Stimulated activated CD4-positive, alpha-beta T cell treated with anti-CD3 and anti-CD28 coated beads, Interleukin-1b, Interleukin-23, amount 100 ng/mL, for 48 hours (primary cell): ENCODE results near the gene MFGE8.

Experiments used
- DNase-seq: peaks from one replicate; pipeline ENCODE4 v3.0.0-alpha.2; 2020

Gene MFGE8

DNA sequence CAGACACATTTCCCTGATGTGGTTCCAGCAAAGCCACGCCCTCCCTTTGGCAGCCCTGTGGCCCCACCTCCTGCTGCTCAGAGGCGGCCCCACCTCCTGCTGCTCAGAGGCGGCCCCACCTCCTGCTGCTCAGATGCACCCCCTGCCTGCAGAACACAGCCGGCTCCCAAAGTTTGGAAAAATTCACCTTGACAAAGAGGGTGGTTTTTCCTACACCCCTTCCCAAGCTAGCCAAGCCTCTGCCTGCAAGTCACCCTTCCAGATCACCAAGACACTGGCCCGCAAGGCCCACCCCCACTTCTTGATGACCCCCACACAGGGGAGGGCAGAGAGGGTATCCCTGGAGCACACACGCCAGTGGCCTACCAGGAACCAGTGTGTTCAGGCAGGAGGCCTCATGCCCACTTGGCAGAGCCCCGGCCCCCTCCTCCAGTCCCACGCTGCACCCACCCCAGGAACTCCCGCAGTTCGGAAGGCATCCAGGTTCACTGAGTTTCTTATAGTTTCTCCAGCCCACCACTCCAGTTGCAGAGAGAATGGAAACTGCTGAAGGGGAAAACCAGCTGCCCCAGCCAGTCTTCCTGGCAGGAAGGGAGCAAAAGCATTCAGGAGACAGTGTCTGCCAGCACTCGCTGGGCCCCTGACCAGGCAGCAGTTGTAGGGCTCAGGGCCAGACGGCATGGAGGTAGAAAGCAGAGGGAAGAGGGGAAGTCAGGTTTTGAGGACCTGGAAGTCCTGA is 15.6 kb downstream of the MFGE8 start:
- peak; percentile 82 for DNase-seq

DNA sequence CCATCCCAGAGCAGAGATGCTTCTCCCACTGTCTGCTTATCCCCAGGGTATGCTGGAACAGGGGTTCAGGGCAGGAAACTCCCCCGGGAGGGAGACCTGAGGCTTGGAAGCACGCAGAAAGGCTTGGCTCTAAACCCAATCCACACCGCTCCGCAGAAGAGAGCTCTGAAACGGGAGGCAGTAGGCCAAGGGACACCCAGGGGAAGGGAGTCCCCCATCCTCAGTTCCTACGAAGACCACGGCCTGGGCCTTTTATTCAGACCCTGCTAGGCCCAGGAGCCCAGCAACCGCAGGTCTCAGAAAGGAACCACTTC is 16.1 kb downstream of the MFGE8 start:
- DNase-seq, result no peak

DNA sequence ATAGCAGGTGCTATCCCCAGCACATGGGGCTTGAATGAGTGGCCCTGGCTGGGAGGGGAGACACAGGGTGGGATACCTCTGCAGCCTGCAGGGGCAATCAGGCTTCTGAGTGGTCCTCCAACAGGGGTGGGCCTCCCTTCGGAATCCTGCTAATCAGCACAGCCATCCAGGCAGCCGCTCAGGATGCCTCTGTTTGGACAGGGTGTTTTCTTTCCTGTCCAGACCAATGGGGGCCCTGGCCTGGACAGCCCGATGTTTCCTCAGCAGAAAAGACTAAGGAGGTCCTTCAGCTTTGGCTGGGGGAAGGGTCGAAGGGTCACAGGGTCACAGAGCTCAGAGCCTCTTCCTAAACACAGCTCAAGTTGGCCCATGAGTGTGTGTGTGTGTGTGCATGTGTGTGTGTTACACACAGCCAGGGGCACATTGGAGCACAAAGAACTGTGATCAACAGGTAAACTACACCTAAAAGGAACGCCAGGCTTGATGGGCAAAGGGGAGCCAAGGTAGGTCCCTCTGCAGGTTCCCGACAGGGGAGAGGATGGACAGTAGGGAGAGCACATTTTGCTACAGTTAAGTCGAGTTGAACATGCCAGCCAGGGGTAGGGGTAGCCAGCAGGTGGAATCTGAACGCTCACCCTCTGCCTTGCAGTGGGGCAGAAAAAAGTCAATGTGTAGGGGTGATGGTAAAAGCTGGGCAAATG is 16.7 kb downstream of the MFGE8 start:
- no peak for DNase-seq

DNA sequence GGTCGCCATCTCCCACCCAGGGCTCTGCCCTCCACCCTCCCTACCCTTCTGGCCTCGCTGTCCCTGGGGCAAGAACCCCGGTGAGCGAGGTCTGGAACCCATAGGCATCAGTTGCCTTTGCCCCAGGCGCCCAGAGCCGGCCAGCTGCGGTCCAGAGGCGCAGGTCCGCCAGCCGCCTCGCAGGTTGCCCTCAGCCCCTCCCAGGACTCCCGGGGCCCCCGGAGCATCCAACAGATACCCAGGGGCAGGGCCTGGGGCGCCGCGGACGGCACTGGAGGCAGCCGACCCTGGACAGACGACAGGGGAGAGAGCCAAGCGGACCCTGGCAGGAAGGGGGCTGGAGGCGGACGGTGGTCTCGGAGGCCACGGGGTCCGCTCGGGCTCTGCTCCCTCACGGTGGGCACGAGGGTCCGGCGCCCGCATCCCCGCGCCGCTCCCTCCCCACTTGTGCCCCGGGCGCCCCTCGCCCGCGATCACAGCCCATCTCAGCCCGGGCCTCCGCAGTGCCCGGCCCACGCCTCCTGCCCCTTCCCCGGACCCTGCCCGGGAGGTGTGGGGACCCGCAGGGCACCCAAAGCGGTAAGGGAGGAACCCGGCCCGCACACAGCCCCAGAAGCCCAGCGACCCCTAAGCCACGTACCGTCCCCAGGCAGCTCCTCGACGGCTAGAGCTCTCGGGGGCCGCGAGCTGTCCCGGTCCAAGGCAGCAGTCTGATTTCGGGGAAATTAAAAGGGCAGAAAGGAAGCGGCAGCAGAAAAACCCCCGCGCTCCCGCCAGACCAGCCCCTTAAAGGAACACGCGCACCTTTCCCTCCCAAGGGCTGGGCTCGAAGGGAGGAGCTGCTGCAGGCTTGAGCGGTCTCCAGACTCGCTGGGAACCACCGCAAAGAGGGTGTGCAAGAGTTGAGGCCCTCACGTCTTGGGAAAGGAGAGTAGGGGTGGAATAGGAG is 18.1 kb downstream of the MFGE8 start, which contains the start of gene HAPLN3:
Gene HAPLN3 (minus strand): TSS at position 726 of the 949 bp plus-strand sequence. CDS start 8,246 bp downstream, outside the sequence.
- DNase-seq, result peak; percentile 68

DNA sequence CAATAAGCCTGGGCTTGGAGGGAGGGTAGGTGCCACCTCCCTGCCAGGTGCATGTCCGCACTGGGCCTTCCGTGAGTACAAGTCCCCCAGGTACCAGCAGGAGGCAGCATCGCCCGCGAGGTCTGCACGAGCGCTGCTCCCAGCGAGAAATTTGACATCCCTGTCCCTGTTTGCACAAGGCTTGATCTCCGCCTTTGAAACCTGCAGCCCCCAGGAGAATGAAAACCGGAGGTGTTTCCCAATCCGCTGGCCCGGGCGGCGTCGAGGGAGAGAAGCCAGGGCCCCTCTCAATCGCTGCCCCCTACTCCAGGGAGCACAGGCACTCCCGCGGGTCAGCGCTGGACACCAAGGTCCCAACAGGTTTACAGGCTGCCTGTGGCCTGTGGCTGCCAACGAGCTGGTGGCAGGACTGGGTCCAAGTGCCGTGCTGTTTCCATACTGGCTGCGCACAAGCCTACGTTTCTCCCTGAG is 18.8 kb downstream of the MFGE8 start:
- peak; percentile 87 for DNase-seq

DNA sequence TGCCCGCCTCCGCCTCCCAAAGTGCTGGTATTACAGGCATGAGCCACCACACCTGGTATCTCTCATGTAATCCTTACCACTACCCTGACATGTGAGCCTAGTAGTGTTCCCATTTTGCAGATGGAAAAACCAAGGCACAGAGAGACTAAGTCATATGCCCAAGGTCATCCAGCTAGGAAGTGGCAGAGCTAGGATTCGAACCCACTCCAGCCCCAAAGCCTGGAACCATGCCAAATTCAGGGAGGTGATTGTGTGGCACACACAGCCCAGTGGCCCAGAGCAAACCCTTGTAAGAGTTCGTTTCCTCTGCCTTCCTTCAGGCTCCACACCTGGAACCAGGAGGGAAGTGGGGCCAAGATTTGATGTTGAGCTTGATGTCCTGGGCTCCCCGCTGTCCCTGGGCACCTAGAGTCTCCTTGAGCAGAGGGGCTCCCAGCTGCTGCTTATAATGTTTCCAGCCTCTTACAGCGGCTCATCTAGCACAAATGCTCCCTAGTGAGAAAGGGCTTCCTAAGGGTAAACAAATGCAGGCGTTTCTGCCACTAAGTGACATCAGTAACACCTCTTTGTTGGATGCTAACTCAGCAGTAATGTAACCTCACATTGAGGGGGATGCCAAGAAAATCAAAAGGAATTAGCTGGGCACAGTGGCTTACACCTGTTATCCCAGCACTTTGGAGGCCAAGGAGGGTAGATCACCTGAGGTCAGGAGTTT is 21.5 kb downstream of the MFGE8 start:
- no peak for DNase-seq

DNA sequence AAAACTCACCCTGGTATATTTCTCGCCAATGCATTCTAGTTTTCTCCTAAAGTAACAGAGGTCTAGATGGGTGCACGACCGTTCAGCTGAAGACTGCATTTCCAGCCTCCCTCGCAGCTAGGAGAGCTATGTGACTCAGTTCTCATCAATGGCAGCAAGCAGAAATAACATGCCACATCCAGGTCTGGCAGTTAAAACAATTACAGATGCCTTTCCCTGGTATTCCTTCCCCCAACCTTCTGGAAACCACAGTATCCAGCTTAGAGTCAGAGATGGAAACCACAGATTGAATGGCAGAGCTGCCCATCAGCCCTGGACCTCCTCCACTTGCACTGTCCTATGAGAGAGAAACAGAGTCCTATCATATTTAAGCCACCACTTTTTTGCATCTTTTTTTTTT is 22.7 kb downstream of the MFGE8 start:
- no peak for DNase-seq

DNA sequence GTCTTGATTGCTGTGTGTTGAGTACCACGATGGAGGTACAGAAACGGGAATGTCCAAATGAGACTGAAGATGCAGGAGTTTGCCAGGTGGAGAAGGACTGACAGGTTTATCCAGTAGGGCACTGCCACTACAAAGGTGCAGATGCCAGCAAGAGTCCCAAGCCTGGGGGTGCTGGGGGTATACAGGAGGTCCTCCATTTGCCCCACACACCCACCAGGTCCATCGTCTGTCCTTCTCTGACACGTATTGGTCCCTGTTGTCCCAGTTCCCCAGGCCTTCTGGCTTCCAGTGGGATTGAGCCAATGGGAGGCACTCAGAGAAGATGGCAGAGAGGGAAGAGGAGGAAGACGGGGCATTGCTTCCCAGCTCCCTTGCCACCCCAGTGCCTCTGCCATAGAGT is 24.5 kb downstream of the MFGE8 start:
- no peak for DNase-seq

DNA sequence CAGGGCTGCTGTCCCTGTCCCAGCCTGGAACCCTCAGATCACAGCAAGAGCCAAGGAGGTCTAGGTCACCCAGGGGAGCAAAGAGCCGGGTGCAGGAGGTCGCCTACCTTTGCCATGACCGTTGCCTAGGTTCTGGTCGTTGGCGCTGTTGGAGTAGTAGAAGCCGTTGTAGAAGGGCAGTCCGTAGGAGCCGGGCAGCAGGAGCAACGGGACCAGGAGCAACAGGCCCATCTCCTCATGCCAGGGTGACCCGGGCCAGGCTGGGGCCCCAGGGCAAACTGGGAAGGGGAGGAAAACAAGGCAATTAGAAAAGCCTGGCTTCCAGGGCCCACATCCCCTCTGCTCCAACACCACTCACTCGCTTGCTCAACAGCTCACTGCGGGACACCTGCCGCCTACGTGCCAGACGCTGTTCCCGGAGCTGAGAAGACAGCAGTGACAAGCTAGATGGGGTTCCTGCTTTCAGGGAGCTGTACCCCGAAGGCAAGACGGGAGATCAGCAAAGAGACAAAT is 26.1 kb downstream of the MFGE8 start:
- no peak for DNase-seq

DNA sequence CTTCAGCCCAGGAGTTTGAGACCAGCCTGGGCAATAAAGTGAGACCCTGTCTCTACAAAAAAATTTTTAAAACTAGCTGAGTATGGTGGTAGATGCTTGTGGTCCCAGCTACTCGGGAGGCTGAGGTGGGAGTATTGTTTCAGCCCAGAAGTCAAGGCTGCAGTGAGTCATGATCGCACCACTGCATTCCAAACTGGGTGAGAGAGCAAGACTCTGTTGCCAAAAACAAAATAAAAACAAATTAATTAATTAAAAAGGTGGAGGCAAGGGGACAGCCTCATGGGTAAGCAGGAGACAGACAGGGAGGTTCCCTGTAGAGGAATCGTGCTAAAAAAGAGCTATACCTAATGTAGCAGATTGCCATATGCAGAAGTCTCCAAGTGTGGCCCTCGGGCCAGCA is 30.4 kb downstream of the MFGE8 start:
- no peak for DNase-seq

DNA sequence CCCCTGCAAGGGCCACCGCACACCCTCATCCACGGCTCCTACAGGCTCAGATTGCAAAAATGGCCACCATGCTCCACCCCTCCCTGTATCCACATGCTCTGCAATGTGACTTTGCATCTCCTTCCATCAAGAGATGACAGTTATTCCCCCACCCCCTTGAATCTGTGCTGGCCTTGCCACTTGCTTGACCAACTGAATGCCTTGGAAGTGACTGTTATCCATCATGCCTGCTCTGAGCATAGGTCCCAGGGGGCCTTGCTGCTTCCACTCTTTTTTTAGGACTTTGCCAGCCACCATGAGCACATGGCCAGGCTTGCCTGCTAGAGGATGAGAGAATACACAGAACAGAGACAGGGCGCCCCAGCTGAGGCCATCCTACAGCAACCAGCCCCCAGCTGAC is 31.4 kb downstream of the MFGE8 start:
- DNase-seq, result no peak

DNA sequence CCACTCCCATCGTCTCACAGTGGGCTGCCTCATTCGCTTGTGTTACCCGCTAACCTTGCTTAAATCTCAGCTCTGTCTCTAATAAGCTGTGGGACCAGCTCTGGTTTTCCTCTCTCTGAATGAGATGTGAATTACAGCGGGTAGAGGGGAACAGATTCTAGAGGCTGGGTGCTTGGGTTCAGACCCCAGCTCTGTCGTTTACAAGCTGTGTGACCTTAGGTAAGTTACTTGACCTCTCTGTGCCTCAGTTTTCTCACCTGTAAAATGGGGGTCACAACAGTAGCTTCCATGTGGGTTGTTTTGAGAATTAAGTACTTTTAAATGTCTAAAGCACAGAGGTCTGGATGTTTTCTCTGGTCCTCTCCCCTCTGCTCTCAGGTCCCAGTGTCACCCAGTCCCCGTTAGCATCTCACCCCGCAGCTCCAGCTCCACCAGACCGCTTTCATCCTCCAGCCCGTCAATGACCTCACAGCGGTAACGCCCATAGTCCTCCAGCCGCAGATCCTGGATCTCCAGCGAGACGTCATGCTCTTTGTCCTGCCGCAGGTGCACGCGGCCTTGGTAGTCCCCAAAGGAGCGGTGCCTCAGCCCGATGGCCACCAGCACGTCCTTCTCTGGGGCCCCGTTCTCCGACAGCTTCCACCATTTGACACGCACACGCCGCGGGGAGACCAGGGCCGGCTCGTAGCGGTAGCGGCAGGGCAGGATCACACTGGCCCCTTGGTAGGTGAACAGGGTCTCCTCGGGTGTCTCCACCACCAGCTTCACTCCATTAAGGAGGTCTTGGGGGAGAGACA is 32.0 kb downstream of the MFGE8 start:
- DNase-seq, result no peak

DNA sequence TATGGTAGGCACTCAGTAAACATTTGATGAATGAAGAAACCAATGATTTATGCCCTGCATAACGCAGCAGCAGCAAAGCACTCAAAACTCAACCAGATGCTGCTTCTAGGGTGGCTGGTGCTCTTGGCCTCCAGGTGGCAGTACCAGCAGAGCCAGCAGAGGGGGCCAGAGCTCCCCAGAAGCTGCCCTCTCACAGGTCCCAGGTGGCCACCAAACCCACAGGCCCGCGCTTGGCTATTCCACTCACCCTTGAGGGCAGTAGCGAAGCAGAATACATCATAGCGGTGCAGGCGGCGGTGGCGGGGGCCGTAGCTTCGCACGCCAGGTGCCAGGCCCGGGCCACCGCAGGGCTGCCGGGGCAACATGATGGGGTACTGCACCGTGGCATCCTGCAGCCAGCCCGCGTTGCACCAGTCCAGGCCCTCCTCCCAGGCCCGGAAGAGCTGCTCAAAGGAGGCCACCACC is 34.4 kb downstream of the MFGE8 start:
- peak; percentile 41 for DNase-seq

DNA sequence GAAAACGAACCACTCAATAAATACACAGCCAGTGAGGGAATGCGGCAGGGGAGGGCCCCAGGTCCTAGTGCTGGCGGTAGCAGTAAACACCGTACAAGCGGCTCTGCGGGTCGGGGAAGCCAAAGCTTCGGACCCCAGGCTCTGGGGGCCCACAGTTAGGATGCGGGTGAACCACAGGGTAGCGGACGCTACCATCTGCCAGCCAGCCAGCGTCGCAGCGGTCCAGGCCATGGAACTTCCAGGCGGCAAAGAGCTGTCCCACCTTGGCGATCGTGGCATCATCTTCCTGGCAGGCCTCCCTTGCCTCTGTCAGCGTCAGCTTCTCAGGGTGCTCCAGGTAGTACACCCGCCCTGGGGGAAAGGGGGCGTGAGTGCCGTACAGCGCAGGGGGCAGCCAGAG is 35.3 kb downstream of the MFGE8 start:
- no peak for DNase-seq

DNA sequence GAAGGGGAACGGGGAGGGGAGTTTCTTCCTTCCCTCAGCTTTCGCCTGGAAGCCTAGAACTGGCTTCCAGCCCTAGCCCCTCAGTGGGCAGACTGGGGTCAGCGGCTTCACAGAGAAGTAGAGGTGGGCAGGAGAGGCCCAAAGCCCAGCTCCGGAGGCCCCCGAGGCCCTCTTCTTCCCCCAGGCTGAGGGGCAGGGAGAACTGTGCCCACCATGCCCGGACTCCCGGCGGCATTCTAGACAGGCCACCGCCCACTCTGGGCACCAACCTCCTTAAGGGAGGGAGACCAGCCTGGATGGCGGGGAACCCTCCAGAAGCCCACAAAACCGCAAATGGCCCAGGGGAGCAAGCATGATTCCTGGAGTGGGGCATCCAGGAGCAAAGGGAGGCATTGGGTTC is 35.8 kb downstream of the MFGE8 start:
- DNase-seq, result no peak

DNA sequence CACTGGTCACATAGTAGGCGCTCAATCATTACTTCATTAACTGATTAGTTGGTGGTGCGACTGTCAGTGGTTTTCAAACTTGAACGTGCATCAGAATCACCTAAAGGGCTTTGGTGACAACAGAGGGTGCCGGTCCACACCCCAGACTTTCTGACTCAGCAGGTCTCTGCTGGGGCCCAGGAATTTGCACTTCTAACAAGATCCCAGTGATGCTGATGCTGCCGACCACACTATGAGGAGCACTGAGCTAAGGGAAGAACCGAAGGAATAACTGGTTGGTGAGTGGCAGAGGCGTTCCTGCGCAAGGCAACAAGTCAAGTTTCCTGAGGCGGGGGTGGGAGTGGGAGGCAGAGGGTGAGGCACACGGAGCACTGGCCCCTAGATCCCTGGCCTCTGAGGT is 36.6 kb downstream of the MFGE8 start:
- no peak for DNase-seq

DNA sequence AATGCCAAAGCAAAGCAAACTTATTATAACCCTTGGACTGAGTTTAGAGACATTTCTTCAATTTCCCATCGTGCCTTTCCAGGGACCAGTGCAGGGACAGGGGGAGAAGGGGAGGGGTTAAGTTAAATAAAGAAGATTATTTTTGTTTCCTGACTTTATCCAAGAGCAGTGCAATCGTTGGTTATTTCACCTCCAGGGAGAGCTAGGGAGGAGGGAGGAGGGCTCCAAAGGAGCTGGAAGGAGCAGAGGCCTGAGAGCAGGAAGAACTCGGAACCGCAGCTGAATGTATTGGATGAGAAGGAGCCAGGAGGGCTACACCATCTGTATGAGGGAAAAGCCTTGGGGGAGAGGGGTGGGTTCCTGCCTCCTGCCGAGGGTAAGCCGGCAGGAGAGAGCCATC is 38.5 kb downstream of the MFGE8 start:
- no peak for DNase-seq

DNA sequence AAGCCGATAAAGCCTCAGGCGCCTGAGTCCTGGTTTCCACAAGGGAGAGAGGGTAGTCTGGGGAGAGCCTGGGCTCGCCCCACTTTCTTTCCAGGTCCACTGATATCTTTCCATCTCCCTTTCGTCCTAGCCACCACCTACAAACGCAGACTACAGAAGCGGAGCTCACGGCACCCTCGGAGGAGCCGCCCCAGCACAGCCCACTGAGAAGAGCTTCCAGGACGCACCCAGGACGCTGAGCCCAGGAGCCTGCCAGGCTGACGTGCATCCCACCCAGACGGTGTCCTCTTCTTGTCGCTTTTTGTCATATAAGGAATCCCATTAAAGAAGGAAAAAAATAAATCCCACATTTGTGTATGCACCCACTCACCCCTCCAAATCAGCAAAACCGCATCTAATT is 38.9 kb downstream of the MFGE8 start:
- no peak for DNase-seq

DNA sequence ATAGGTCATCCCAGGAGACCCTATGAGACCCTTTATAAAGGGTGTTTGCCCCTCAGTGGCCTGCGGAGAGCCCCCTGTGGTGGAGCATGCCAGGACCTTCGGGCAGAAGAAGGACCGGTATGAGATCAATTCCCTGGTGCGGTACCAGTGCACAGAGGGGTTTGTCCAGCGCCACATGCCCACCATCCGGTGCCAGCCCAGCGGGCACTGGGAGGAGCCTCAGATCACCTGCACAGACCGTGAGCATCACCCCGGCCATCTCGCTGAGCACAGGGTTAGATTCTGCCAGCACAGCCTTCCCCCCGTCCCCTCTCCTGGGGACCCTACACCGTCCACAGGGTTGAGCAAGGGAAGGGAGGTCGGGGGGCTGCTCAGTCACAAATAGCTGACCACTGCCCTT is 39.4 kb downstream of the MFGE8 start:
- no peak for DNase-seq

DNA sequence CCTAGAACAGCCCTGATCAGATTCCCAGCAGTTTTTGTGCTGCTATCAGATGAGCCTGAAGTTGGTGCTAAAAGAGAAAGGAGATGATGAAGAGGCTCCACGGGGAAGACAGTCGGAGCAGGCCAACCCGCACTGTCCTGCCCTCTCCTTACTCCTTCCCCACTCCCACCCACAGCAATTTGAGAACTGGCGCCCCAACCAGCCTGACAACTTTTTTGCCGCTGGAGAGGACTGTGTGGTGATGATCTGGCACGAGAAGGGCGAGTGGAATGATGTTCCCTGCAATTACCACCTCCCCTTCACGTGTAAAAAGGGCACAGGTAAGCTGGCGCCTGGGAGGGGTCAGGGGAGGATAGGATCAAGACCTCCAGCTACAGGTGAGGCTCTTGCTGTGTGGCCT is 40.5 kb downstream of the MFGE8 start:
- no peak for DNase-seq

DNA sequence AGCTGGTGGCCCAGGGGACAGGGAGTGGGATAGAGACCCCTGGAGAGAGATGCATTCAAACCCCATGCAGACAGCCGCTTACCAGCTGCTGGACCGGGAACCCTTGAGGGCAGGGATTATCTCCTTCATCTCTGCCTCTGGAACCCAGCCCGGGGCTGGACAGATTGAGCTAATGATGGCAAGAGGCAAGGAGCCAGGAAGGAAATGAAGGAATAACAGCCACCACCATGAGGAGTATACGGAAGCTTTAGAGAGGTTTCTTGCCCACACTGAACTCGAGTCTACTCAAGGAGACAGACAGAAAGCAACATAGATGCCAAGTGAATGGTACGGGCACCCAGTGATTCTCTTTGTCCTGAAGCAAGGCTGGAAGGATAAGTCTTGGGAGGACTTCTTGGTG is 41.1 kb downstream of the MFGE8 start:
- DNase-seq, result no peak

DNA sequence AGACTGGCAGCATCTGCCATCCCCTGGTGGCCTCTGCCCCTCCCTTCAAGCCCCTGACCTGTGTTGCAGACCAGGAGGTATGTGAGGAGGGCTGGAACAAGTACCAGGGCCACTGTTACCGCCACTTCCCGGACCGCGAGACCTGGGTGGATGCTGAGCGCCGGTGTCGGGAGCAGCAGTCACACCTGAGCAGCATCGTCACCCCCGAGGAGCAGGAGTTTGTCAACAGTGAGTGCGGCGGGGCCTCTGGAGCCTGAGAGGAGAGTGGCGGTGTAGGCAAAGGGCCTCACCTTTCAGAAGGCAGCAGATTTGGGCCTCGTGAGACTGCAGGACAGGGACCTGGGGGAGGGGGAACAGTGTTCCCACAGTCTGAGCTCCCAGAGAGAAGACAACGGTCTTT is 41.9 kb downstream of the MFGE8 start:
- DNase-seq, result no peak
